Pancreas (tissue), 10 donors: ENCODE measurements around the gene DCAF8L2. TPM values are rescaled to one million over a fixed set of nuclear protein-coding genes. Genes with fewer than 3 reads are reported as not detected.

ENCODE experiments used
- ATAC-seq, 4 donors: fragments of 200-7000 bp; cut with Tn5 transposase; one replicate each; pipeline versions ENCODE4 v1.8.0 to v1.9.1; 2020; ENCODE audit warnings: mild to moderate bottlenecking in 4 of 4, moderate library complexity in 4 of 4
- DNase-seq, 6 donors: peaks; one replicate each; pipeline ENCODE4 v3.0.0-alpha.2; 2020
- FAIRE-seq: peaks from 2 replicates; lab custom pipeline; 2012; peaks lifted over from hg19 to GRCh38; lab: Jason Lieb, UNC
- H3K27ac ChIP-seq, 4 donors: fragments of 200-600 bp; sonication (generic); 1 replicate in 3 of 4; 2 replicates in 1 of 4; pipeline versions ENCODE4 v1.5.0 to v1.8.0; 2020
- H3K27me3 ChIP-seq, 4 donors: fragments of 200-600 bp; one replicate each; pipeline ENCODE4 v1.8.0; 2021
- H3K36me3 ChIP-seq, 3 donors: fragments of 200-600 bp; sonication (generic) in 1 of 3; one replicate each; pipeline versions ENCODE4 v1.5.0 to v1.8.0; 2020 to 2021
- H3K4me1 ChIP-seq, 3 donors: fragments of 200-600 bp; one replicate each; pipeline ENCODE4 v1.8.0; 2021
- H3K4me3 ChIP-seq, 4 donors: fragments of 200-600 bp; sonication (generic) in 2 of 4; one replicate each; pipeline versions ENCODE4 v1.5.0 to v1.8.0; 2020 to 2021
- H3K9me3 ChIP-seq, 4 donors: fragments of 200-600 bp; one replicate each; pipeline ENCODE4 v1.8.0; 2021
- WGBS, 2 donors: extraction: QIAGEN DNeasy Blood & Tissue Kit; methylation state at CpG; one replicate each; pipeline ENCODE4 v1.1.7; 2013; 5-methylcytosine and 5-hydroxymethylcytosine counted together
- intact Hi-C, 3 donors: fragments of 100-400 bp; cut with DNase I; formaldehyde crosslinking; loops; one replicate each; pipeline versions ENCODE4 v1.11.1 to v1.14.2; 2022
- polyA plus RNA-seq, 2 donors: library from polyadenylated mRNA; stranded (reverse); fragments of 200-250 nt; gene quantifications; one replicate each; pipeline ENCODE4 v1.2.3, GENCODE V29; 2013
- total RNA-seq, 6 donors: library from RNA; stranded (reverse); fragmentation: NEBNext Ultra II Directional in 4 of 6; extraction: Animal tissue kit (Norgen Biotek cat#: 25700) in 4 of 6; gene quantifications; one replicate each; pipeline versions ENCODE4 v1.2.1 to v1.2.4, GENCODE V29; 2021 to 2023
- TF ChIP-seq, protein P1 (sequence below), 4 donors: fragments of 200-600 bp; sonication (generic) in 3 of 4; IDR thresholded peaks; one replicate each; pipeline versions ENCODE4 v1.5.0 to v1.8.0; 2021; ENCODE audit warnings: antibody characterized with exemption in 4 of 4
- donor health status: healthy with polysubstance abuse.
- donor health status: DM: no; HTN: no; CAD: no; lungs with moderate emphysema.
- donor health status: DM: no; HTN: no; CAD: no.
- donor health status: control.
- donor health status: control.
- donor health status: Bipolar disorder and iron deficiency.
- donor health status: DM: yes; HTN: yes; CAD: no.
- donor health status: DM: no; HTN: no; CAD: no.
- donor health status: DM: no; HTN: no; CAD: no.
- donor health status: DM: yes; HTN: yes; CAD: no.

DCAF8L2 gene
- total and polyA plus RNA-seq, 8 donors, result not detected

DNA sequence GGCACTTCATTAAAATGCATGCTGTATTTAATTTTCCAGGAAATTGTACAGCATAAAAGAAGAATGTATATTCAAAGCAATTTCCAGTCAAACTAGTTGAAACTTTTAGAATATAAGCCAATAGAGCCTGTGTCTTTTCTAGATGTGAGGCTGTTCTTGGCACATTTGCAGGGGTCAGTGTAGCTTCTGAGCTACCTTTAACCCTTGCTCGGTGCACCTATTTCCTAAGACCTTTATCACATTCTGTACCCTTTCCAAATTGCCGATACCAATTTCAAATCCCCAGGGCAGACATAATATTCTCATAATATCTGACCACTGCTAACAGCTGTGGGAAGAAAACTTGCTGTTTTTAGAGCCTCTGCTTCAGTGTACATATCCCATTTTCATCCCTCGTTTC is 43.2 kb downstream of the DCAF8L2 start:
- no peak overlapping the region for H3K27ac ChIP-seq
- H3K4me1 ChIP-seq, result no peaks in the 10 kb centered on the region
- ATAC-seq (no peak), FAIRE-seq (no peak), DNase-seq (no peak)
- TF ChIP-seq, protein P1, sequence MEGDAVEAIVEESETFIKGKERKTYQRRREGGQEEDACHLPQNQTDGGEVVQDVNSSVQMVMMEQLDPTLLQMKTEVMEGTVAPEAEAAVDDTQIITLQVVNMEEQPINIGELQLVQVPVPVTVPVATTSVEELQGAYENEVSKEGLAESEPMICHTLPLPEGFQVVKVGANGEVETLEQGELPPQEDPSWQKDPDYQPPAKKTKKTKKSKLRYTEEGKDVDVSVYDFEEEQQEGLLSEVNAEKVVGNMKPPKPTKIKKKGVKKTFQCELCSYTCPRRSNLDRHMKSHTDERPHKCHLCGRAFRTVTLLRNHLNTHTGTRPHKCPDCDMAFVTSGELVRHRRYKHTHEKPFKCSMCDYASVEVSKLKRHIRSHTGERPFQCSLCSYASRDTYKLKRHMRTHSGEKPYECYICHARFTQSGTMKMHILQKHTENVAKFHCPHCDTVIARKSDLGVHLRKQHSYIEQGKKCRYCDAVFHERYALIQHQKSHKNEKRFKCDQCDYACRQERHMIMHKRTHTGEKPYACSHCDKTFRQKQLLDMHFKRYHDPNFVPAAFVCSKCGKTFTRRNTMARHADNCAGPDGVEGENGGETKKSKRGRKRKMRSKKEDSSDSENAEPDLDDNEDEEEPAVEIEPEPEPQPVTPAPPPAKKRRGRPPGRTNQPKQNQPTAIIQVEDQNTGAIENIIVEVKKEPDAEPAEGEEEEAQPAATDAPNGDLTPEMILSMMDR (IDR thresholded peaks at IDR 0.05), result no peak
- no peak overlapping the region for H3K4me3 ChIP-seq
- no peaks in the 10 kb centered on the region for H3K36me3 ChIP-seq
- intact Hi-C loops, result no loop called here
- H3K27me3 ChIP-seq, result peaks cover 0 to 4% (median 0%) of the 10 kb centered on the region in 4 donors
- H3K9me3 ChIP-seq, result no peaks in the 10 kb centered on the region
- WGBS, 2 donors, result 60% methylated on average over 3 of the region's 3 CpGs

DNA sequence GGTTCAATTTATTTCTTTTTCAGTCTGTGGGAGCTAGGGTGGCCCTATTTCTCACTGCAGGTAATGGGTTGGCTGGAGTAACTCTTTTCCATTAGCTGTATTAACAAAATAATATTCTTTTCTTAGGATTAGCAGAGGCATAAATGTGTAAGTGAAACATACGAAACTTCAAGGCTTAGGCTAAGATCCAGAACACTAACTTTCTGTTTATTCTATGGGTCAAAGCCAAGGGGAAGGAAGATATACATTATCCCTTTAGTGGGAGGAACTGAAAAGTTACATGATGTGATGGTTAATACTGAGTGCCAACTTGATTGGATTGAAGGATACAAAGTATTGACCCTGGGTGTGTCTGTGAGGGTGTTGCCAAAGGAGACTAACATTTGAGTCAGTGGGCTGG is 66.4 kb downstream of the DCAF8L2 start:
- Histone ChIP-seq H3K9me3 (no peaks in the 10 kb centered on the region), H3K27me3 (peaks cover 0 to 32% (median 0%) of the 10 kb centered on the region in 4 donors), H3K27ac (no peak overlapping the region), H3K4me3 (no peak overlapping the region), H3K4me1 (no peaks in the 10 kb centered on the region), H3K36me3 (no peaks in the 10 kb centered on the region)
- DNase-seq (no peak), ATAC-seq (no peak), FAIRE-seq (no peak)
- TF ChIP-seq, protein P1 (IDR thresholded peaks at IDR 0.05), result no peak
- WGBS, 2 donors, result 32 to 58% methylated on average over 1 of the region's 1 CpG
- intact Hi-C loops, result no loop called here

DNA sequence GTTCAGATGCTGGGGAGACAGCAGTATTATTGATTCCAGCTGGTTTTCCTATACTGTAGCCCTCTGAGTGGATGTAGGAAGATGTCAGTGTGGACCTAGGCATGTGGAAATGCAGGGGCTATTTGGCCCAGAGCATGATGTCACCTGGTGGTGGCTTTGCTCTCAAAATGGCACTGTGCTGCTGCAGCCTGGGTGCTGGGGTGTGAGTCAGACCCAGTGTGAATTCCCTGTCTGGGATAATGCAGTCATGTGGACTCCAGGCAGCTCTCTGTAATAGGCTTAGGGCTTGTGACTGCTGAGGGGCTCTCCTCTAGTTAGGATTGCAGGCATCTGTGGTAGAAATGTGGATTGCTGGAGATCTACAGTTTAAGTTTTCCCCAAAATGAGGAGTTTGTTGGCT is 70.7 kb downstream of the DCAF8L2 start:
- no peak for FAIRE-seq
- ATAC-seq, result no peak
- no peak for DNase-seq
- Histone ChIP-seq H3K9me3 (no peaks in the 10 kb centered on the region), H3K27me3 (peaks cover 0 to 12% (median 0%) of the 10 kb centered on the region in 4 donors), H3K4me1 (no peaks in the 10 kb centered on the region), H3K4me3 (no peak overlapping the region), H3K36me3 (no peaks in the 10 kb centered on the region), H3K27ac (no peak overlapping the region)
- TF ChIP-seq, protein P1 (IDR thresholded peaks at IDR 0.05), result no peak
- intact Hi-C loops, result no loop called here

DNA sequence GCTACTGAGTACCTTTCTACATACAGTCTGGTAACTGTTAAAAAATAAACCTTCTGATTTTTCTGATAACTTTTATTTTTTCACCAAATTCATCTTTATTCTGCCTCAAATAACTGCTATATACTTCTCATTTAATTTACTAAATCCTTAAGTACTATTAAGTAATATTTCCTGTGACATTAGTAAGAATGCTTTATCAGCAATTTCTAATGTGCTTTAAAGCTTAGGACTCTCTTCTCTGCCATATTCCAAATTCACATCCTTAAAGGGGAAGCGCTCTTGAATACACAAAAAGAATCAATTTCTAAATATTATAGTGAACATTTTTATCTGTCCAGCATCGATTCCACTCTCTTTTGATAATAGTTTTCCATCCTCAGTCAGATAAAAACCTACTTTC is 81.1 kb downstream of the DCAF8L2 start:
- intact Hi-C loops, result no loop called here
- FAIRE-seq (peak; percentile 68), DNase-seq (no peak), ATAC-seq (no peak)
- Histone ChIP-seq H3K9me3 (no peaks in the 10 kb centered on the region), H3K27me3 (no peaks in the 10 kb centered on the region), H3K4me1 (no peaks in the 10 kb centered on the region), H3K4me3 (no peak overlapping the region), H3K27ac (no peak overlapping the region), H3K36me3 (no peaks in the 10 kb centered on the region)
- WGBS, 2 donors, result 58 to 68% methylated on average over 2 of the region's 2 CpGs
- TF ChIP-seq, protein P1 (IDR thresholded peaks at IDR 0.05), result no peak

DNA sequence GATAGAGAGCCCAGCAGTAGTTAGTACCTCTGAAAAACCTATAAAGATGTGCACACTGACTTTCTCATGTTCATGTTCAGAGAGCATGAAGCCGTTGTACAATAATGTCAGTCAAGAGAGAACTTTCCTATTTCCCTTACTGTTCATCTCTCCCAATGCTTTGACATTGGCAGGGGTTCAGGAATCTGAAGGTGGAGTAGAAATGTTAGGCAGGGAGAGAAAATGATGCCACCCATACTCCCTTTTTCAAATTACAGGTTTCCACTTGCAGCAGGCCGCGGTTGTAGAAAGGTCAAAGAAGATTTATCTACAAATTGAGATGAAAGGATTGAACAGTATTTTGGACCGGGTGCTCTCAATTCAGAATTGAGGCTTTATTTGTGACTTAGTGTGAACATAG is 84.3 kb downstream of the DCAF8L2 start:
- H3K36me3 ChIP-seq, result no peaks in the 10 kb centered on the region
- H3K4me3 ChIP-seq, result no peak overlapping the region
- intact Hi-C loops, result no loop called here
- H3K27me3 ChIP-seq, result no peaks in the 10 kb centered on the region
- H3K9me3 ChIP-seq, result no peaks in the 10 kb centered on the region
- WGBS, 2 donors, result 73 to 79% methylated on average over 4 of the region's 4 CpGs
- H3K27ac ChIP-seq, result no peak overlapping the region
- no peak for DNase-seq
- TF ChIP-seq, protein P1 (IDR thresholded peaks at IDR 0.05), result no peak
- FAIRE-seq, result no peak
- no peaks in the 10 kb centered on the region for H3K4me1 ChIP-seq
- no peak for ATAC-seq
